ENCODE data around the gene RAP1A.

RAP1A gene

GRCh38 chr1:111720274-111720976, 100.8 kb downstream of the RAP1A start:
- Histone ChIP-seq H3K27me3 (ENCODE audit: insufficient read depth, low read depth) (no peaks in the 10 kb centered on the region), H2AFZ (ENCODE audit: low read depth) (no peak overlapping the region), H3K79me2 (ENCODE audit: insufficient read depth, low read depth) (no peaks in the 10 kb centered on the region), H3K36me3 (ENCODE audit: insufficient read depth) (no peaks in the 10 kb centered on the region), H3K4me3 (IDR thresholded peaks at IDR 0.05; ENCODE audit: insufficient read depth, low read depth, low read length) (no peak overlapping the region), H3K9ac (no peak overlapping the region), H3K27ac (no peak overlapping the region), H3K4me1 (ENCODE audit: low read depth, poor library complexity, severe bottlenecking) (no peaks in the 10 kb centered on the region), H3K4me2 (no peak overlapping the region), H4K20me1 (ENCODE audit: insufficient read depth) (no peaks in the 10 kb centered on the region)
- TF ChIP-seq CTCF (conservative IDR thresholded peaks at IDR 0.05; ENCODE audit: low read depth, low read length) = no peak

GRCh38 chr1:111720977-111721786, 101.6 kb downstream of the RAP1A start:
- Histone ChIP-seq H3K9ac (no peak overlapping the region), H2AFZ (ENCODE audit: low read depth) (no peak overlapping the region), H3K4me2 (no peak overlapping the region), H3K27ac (no peak overlapping the region), H3K4me1 (ENCODE audit: low read depth, poor library complexity, severe bottlenecking) (no peaks in the 10 kb centered on the region), H3K4me3 (IDR thresholded peaks at IDR 0.05; ENCODE audit: insufficient read depth, low read depth, low read length) (no peak overlapping the region), H4K20me1 (ENCODE audit: insufficient read depth) (no peaks in the 10 kb centered on the region), H3K36me3 (ENCODE audit: insufficient read depth) (no peaks in the 10 kb centered on the region), H3K27me3 (ENCODE audit: insufficient read depth, low read depth) (no peaks in the 10 kb centered on the region), H3K79me2 (ENCODE audit: insufficient read depth, low read depth) (no peaks in the 10 kb centered on the region)
- TF ChIP-seq CTCF (conservative IDR thresholded peaks at IDR 0.05; ENCODE audit: low read depth, low read length) = no peak

- no peaks in the 10 kb centered on the region for H3K36me3 ChIP-seq (ENCODE audit: insufficient read depth)
- H3K27me3 ChIP-seq (ENCODE audit: insufficient read depth, low read depth) = no peaks in the 10 kb centered on the region
- no peak for TF ChIP-seq CTCF (conservative IDR thresholded peaks at IDR 0.05; ENCODE audit: low read depth, low read length)
- H3K27ac ChIP-seq = no peak overlapping the region
- H2AFZ ChIP-seq (ENCODE audit: low read depth) = no peak overlapping the region
- no peak overlapping the region for H3K9ac ChIP-seq
- no peaks in the 10 kb centered on the region for H4K20me1 ChIP-seq (ENCODE audit: insufficient read depth)
- H3K4me1 ChIP-seq (ENCODE audit: low read depth, poor library complexity, severe bottlenecking) = no peaks in the 10 kb centered on the region
- no peak overlapping the region for H3K4me2 ChIP-seq
- no peaks in the 10 kb centered on the region for H3K79me2 ChIP-seq (ENCODE audit: insufficient read depth, low read depth)
- no peak overlapping the region for H3K4me3 ChIP-seq (IDR thresholded peaks at IDR 0.05; ENCODE audit: insufficient read depth, low read depth, low read length)
These were observed 103.7 kb downstream of the RAP1A start for GRCh38 chr1:111723091-111723806.

- Histone ChIP-seq H3K79me2 (ENCODE audit: insufficient read depth, low read depth) (no peaks in the 10 kb centered on the region), H3K4me2 (no peak overlapping the region), H3K4me1 (ENCODE audit: low read depth, poor library complexity, severe bottlenecking) (no peaks in the 10 kb centered on the region), H3K27ac (no peak overlapping the region), H2AFZ (ENCODE audit: low read depth) (no peak overlapping the region), H3K36me3 (ENCODE audit: insufficient read depth) (no peaks in the 10 kb centered on the region), H3K9ac (no peak overlapping the region), H3K4me3 (IDR thresholded peaks at IDR 0.05; ENCODE audit: insufficient read depth, low read depth, low read length) (no peak overlapping the region), H3K27me3 (ENCODE audit: insufficient read depth, low read depth) (no peaks in the 10 kb centered on the region), H4K20me1 (ENCODE audit: insufficient read depth) (no peaks in the 10 kb centered on the region)
- no peak for TF ChIP-seq CTCF (conservative IDR thresholded peaks at IDR 0.05; ENCODE audit: low read depth, low read length)
These were observed 104.3 kb downstream of the RAP1A start for GRCh38 chr1:111723871-111724270.

Data from KMS-11 (cell line).